HuH-7.5 (cell line): ENCODE measurements around the gene METTL25B.

Experiments
- DNase-seq: peaks from one replicate; pipeline ENCODE4 v3.0.0; 2011; ENCODE audit warnings: low spot score

The METTL25B gene

DNA sequence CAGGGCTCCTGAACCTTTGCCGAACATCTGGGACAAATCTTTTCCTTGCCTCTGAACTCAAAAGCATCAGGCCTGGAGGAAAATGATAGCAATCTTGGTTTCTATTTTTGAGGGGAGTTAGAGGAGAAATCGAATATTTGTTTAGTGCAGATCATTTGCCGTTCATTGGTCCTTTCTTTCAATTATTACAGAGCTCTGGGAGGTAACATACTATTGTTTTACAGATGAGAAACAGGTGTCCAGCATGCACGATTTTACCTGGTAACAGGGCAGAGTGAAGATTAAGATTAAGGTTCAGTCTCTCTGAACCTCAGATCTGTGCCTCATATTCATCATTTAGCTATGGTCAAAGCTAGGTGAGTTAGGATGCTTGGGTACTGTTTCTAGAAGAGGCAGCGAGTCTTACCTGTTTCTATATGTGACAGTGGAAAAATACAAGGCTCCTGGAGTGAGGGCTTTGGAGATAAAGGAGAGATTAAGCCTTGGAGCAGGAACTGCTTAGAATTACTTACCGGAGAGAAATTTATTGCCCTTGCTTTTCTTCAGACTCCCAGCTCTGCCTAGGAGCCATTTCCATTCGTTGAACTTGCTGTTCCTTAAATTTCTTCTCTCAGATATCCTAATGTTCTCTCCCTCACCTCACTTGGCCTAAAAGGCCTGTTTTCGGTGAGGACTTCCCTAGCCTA, 40.5 kb downstream of the METTL25B start:
- DNase-seq = no peak

- DNase-seq = no peak
These were observed 44.0 kb downstream of the METTL25B start for GRCh38 chr1:156772222-156772621.

DNA sequence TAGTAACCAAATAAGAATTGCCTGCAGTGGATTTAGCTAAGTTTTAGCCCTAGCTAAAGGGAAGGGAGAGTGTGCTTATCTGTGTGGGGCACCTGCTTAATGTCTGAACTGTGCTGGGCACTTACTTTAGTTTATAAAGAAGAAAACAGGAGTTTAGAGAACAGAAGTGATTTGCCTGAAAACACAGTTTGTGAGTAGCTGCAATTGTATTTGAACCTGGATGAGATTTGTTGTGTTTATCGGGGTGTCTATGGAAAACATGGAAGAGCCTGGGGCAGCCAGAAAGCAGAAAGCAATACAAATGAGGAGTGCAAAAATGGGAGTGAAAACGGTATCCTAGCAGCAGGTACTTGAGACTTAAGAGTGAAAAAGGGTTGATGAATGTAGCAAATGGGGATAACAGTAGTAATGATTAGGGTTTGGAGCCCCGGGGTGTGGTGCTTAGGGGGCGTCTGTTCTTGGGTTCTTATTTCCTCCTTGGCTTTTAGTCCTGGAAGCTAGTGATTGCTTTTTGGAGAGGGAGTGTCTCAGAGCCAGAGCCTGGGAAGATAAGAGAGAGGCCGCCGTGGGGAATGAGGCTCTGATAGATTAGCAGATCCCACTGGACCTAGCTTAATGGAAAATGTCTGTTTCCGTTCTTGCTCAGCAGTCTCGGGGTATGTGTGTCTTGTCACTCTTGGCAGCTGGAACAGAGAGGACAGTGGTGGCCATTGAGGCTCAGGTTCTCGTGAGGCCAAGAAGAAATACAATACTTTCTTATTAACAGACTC, 44.6 kb downstream of the METTL25B start:
- no peak for DNase-seq

GRCh38 chr1:156773607-156774006, 45.3 kb downstream of the METTL25B start:
- DNase-seq = no peak

- DNase-seq = no peak
These were observed 47.5 kb downstream of the METTL25B start for GRCh38 chr1:156775799-156776198.

DNA sequence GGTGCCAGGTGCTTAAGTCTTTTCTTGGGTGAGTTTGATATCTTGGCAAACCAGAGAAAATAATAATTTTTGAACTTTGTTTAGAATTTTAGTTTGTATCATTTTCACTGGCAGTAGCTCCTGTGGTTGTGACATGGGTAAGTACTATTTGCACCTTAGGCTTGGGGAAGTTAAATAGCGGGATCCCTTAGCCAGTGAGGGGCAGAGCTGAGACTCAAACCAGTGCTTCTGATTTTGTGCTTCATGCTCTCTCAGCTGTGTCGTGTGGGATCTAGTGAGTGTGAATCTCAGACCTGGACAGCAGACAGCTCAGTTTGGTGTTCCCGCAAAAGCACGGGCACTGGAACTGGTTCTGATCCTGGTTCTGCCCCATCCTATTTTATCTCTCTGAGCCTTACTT, 48.7 kb downstream of the METTL25B start:
- DNase-seq = no peak

DNA sequence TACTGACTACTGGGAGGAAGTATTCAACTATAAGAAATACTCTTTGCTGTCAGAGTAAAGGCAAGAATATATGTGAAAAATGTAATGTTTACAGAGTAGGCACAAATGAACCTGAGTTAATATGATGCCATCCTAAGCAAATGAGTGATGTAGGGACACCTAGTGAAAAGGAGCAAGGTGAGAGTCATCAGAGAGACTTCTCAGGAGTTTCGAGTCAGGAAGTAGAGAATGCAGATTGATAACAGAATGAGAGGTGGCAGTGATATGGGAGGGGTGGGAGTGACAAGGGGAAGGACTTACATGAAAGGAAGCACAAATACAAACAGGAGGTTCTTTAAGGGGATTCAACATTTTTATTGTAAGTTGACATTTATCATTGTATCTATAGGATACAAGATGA, 49.3 kb downstream of the METTL25B start:
- DNase-seq = no peak

GRCh38 chr1:156781585-156782186, 53.4 kb downstream of the METTL25B start:
- DNase-seq = no peak

DNA sequence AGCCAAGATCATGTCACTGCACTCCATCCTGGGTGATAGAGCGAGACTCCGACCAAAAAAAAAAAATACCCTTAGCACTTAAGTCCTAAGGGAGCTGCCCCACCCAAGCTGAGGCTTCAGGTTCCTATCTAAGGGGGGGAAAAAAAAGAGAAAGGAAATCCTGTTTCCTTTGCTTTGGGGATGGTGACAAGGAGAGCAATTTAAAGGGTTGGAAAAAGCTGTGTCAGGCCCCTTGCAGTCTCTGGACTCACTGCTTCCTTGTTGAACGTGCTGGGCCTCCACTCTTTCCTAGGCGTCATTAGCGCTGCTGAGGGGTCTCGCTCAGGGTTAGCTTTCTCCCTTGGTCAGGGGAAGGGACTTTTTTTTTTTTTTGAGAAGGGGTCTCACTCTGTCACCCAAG, 57.2 kb downstream of the METTL25B start:
- DNase-seq = no peak
